ENCODE data around the gene OR10A3.

OR10A3 gene

GRCh38 chr11:7982582-7983119, 41.1 kb upstream of the OR10A3 start:
- Histone ChIP-seq H3K18ac (ENCODE audit: low read length) (no peak overlapping the region), H3K4me2 (ENCODE audit: low read length) (no peak overlapping the region), H4K91ac (ENCODE audit: low read depth, low read length) (no peak overlapping the region), H3K4me3 (ENCODE audit: low read depth, low read length) (no peak overlapping the region), H2BK5ac (ENCODE audit: low read depth, low read length, poor library complexity) (no peak overlapping the region), H3K9me3 (ENCODE audit: insufficient read depth, low read depth, low read length) (no peaks in the 10 kb centered on the region), H4K8ac (ENCODE audit: low read depth, low read length) (no peak overlapping the region), H2AK5ac (ENCODE audit: low read length) (no peak overlapping the region), H2BK120ac (ENCODE audit: insufficient read depth, low read length, poor library complexity) (no peak overlapping the region), H3K23ac (ENCODE audit: low read length) (no peak overlapping the region), H3K4ac (ENCODE audit: low read depth, low read length) (no peak overlapping the region), H3K9ac (ENCODE audit: low read length) (no peak overlapping the region), H3K27ac (ENCODE audit: low read depth, low read length) (no peak overlapping the region), H3K79me2 (ENCODE audit: control insufficient read depth, insufficient read depth, low read length, poor library complexity) (peaks cover 2% of the 10 kb centered on the region), H3K14ac (ENCODE audit: low read length) (no peak overlapping the region), H2AFZ (ENCODE audit: insufficient read depth, low read length, poor library complexity) (no peak overlapping the region), H3K27me3 (ENCODE audit: insufficient read depth, low read length) (no peaks in the 10 kb centered on the region), H2BK12ac (ENCODE audit: low read length) (no peak overlapping the region), H3K36me3 (ENCODE audit: control insufficient read depth in 1 of 2, insufficient read depth in 2 of 2, low read length in 2 of 2) (no peaks in the 10 kb centered on the region), H4K12ac (ENCODE audit: low read depth, low read length) (no peak overlapping the region), H3K4me1 (ENCODE audit: control insufficient read depth in 1 of 2, insufficient read depth in 2 of 2, low read length in 2 of 2) (no peaks in the 10 kb centered on the region), H3K79me1 (ENCODE audit: low read length) (peaks cover 4% of the 10 kb centered on the region)
- no CpG with 5 or more reads among the region's 1 CpG for WGBS (ENCODE audit: extremely low coverage, insufficient coverage, insufficient read length)
- no peak for DNase-seq

- Histone ChIP-seq H3K4me3 (ENCODE audit: low read depth, low read length) (no peak overlapping the region), H4K8ac (ENCODE audit: low read depth, low read length) (no peak overlapping the region), H2BK5ac (ENCODE audit: low read depth, low read length, poor library complexity) (no peak overlapping the region), H3K27me3 (ENCODE audit: insufficient read depth, low read length) (no peaks in the 10 kb centered on the region), H3K4me1 (ENCODE audit: control insufficient read depth in 1 of 2, insufficient read depth in 2 of 2, low read length in 2 of 2) (peaks cover 0 to 2% of the 10 kb centered on the region in 2 experiments), H3K36me3 (ENCODE audit: control insufficient read depth in 1 of 2, insufficient read depth in 2 of 2, low read length in 2 of 2) (no peaks in the 10 kb centered on the region), H2BK120ac (ENCODE audit: insufficient read depth, low read length, poor library complexity) (no peak overlapping the region), H3K79me2 (ENCODE audit: control insufficient read depth, insufficient read depth, low read length, poor library complexity) (no peaks in the 10 kb centered on the region), H3K4ac (ENCODE audit: low read depth, low read length) (no peak overlapping the region), H2AFZ (ENCODE audit: insufficient read depth, low read length, poor library complexity) (no peak overlapping the region), H3K9ac (ENCODE audit: low read length) (no peak overlapping the region), H3K23ac (ENCODE audit: low read length) (no peak overlapping the region), H3K79me1 (ENCODE audit: low read length) (peaks cover 1% of the 10 kb centered on the region), H4K91ac (ENCODE audit: low read depth, low read length) (no peak overlapping the region), H3K18ac (ENCODE audit: low read length) (no peak overlapping the region), H3K9me3 (ENCODE audit: insufficient read depth, low read depth, low read length) (no peaks in the 10 kb centered on the region), H2AK5ac (ENCODE audit: low read length) (no peak overlapping the region), H4K12ac (ENCODE audit: low read depth, low read length) (no peak overlapping the region), H2BK12ac (ENCODE audit: low read length) (peak overlapping the region; percentile 44), H3K4me2 (ENCODE audit: low read length) (no peak overlapping the region), H3K14ac (ENCODE audit: low read length) (no peak overlapping the region), H3K27ac (ENCODE audit: low read depth, low read length) (no peak overlapping the region)
- WGBS (ENCODE audit: extremely low coverage, insufficient coverage, insufficient read length): no CpG with 5 or more reads among the region's 1 CpG
- no peak for DNase-seq
These were observed 40.2 kb upstream of the OR10A3 start for GRCh38 chr11:7981619-7982157.

GRCh38 chr11:7977232-7977917, 35.9 kb upstream of the OR10A3 start:
- no peak overlapping the region for H2BK120ac ChIP-seq (ENCODE audit: insufficient read depth, low read length, poor library complexity)
- no peak overlapping the region for H3K18ac ChIP-seq (ENCODE audit: low read length)
- no peak overlapping the region for H4K8ac ChIP-seq (ENCODE audit: low read depth, low read length)
- no peaks in the 10 kb centered on the region for H3K36me3 ChIP-seq (ENCODE audit: control insufficient read depth in 1 of 2, insufficient read depth in 2 of 2, low read length in 2 of 2)
- no peak overlapping the region for H2BK5ac ChIP-seq (ENCODE audit: low read depth, low read length, poor library complexity)
- no peak overlapping the region for H3K4ac ChIP-seq (ENCODE audit: low read depth, low read length)
- no peak overlapping the region for H2BK12ac ChIP-seq (ENCODE audit: low read length)
- H3K27ac ChIP-seq (ENCODE audit: low read depth, low read length): no peak overlapping the region
- peak; percentile 59 to 88 for DNase-seq
- no peak overlapping the region for H4K12ac ChIP-seq (ENCODE audit: low read depth, low read length)
- peaks cover 3 to 5% of the 10 kb centered on the region in 2 experiments for H3K4me1 ChIP-seq (ENCODE audit: control insufficient read depth in 1 of 2, insufficient read depth in 2 of 2, low read length in 2 of 2)
- no peaks in the 10 kb centered on the region for H3K27me3 ChIP-seq (ENCODE audit: insufficient read depth, low read length)
- H3K23ac ChIP-seq (ENCODE audit: low read length): no peak overlapping the region
- H2AFZ ChIP-seq (ENCODE audit: insufficient read depth, low read length, poor library complexity): no peak overlapping the region
- H3K9me3 ChIP-seq (ENCODE audit: insufficient read depth, low read depth, low read length): no peaks in the 10 kb centered on the region
- H3K79me2 ChIP-seq (ENCODE audit: control insufficient read depth, insufficient read depth, low read length, poor library complexity): no peaks in the 10 kb centered on the region
- H4K91ac ChIP-seq (ENCODE audit: low read depth, low read length): no peak overlapping the region
- H3K4me2 ChIP-seq (ENCODE audit: low read length): no peak overlapping the region
- H3K4me3 ChIP-seq (ENCODE audit: low read depth, low read length): no peak overlapping the region
- no CpG with 5 or more reads among the region's 5 CpGs for WGBS (ENCODE audit: extremely low coverage, insufficient coverage, insufficient read length)
- no peak overlapping the region for H3K14ac ChIP-seq (ENCODE audit: low read length)
- no peaks in the 10 kb centered on the region for H3K79me1 ChIP-seq (ENCODE audit: low read length)
- H2AK5ac ChIP-seq (ENCODE audit: low read length): no peak overlapping the region
- H3K9ac ChIP-seq (ENCODE audit: low read length): no peak overlapping the region

GRCh38 chr11:7974668-7975067, 33.2 kb upstream of the OR10A3 start:
- Histone ChIP-seq H3K79me1 (ENCODE audit: low read length) (peaks cover 2% of the 10 kb centered on the region), H3K4me1 (ENCODE audit: control insufficient read depth in 1 of 2, insufficient read depth in 2 of 2, low read length in 2 of 2) (peaks cover 3 to 11% of the 10 kb centered on the region in 2 experiments), H4K91ac (ENCODE audit: low read depth, low read length) (no peak overlapping the region), H2AFZ (ENCODE audit: insufficient read depth, low read length, poor library complexity) (no peak overlapping the region), H3K9me3 (ENCODE audit: insufficient read depth, low read depth, low read length) (no peaks in the 10 kb centered on the region), H3K36me3 (ENCODE audit: control insufficient read depth in 1 of 2, insufficient read depth in 2 of 2, low read length in 2 of 2) (no peaks in the 10 kb centered on the region), H3K23ac (ENCODE audit: low read length) (no peak overlapping the region), H3K27me3 (ENCODE audit: insufficient read depth, low read length) (no peaks in the 10 kb centered on the region), H3K18ac (ENCODE audit: low read length) (no peak overlapping the region), H4K8ac (ENCODE audit: low read depth, low read length) (no peak overlapping the region), H4K12ac (ENCODE audit: low read depth, low read length) (no peak overlapping the region), H3K4me2 (ENCODE audit: low read length) (no peak overlapping the region), H2BK120ac (ENCODE audit: insufficient read depth, low read length, poor library complexity) (no peak overlapping the region), H2BK12ac (ENCODE audit: low read length) (no peak overlapping the region), H2BK5ac (ENCODE audit: low read depth, low read length, poor library complexity) (no peak overlapping the region), H3K4me3 (ENCODE audit: low read depth, low read length) (no peak overlapping the region), H3K9ac (ENCODE audit: low read length) (no peak overlapping the region), H3K27ac (ENCODE audit: low read depth, low read length) (no peak overlapping the region), H3K14ac (ENCODE audit: low read length) (no peak overlapping the region), H2AK5ac (ENCODE audit: low read length) (no peak overlapping the region), H3K4ac (ENCODE audit: low read depth, low read length) (no peak overlapping the region), H3K79me2 (ENCODE audit: control insufficient read depth, insufficient read depth, low read length, poor library complexity) (no peaks in the 10 kb centered on the region)
- WGBS (ENCODE audit: extremely low coverage, insufficient coverage, insufficient read length): no CpG with 5 or more reads among the region's 2 CpGs
- DNase-seq: peak in 1 of 2 donors; percentile 39
